COLO668 (cell line): Measurements from ENCODE around the gene GNAQ.
"Not testable (repeated sequence)": the region's sequence is repeated elsewhere in the genome, so short reads cannot be mapped to it uniquely, and the experiment has no call there.

Source experiments
- DNase-seq: peaks from one replicate; lab custom pipeline; 2025; ENCODE audit not compliant: unreplicated experiment; lab: John Stamatoyannopoulos, UW

Gene GNAQ

GRCh38 chr9:77708064-77708815, 323.4 kb downstream of the GNAQ start:
- DNase-seq = no peak

GRCh38 chr9:77707383-77708063, 324.1 kb downstream of the GNAQ start:
- DNase-seq = no peak

- DNase-seq = no peak
Observed at GRCh38 chr9:77705636-77706035, 326.0 kb downstream of the GNAQ start.

GRCh38 chr9:77702521-77703390, 328.9 kb downstream of the GNAQ start:
- not testable (repeated sequence) for DNase-seq

GRCh38 chr9:77697238-77697984, 334.2 kb downstream of the GNAQ start:
- DNase-seq = no peak

- not testable (repeated sequence) for DNase-seq
Observed at GRCh38 chr9:77690723-77691122, 340.9 kb downstream of the GNAQ start.

GRCh38 chr9:77690119-77690518, 341.5 kb downstream of the GNAQ start:
- DNase-seq = not testable (repeated sequence)

GRCh38 chr9:77687737-77688136, 343.9 kb downstream of the GNAQ start:
- peak; percentile 9 for DNase-seq

- no peak for DNase-seq
Observed at GRCh38 chr9:77680581-77680980, 351.0 kb downstream of the GNAQ start.

GRCh38 chr9:77679661-77680368, 351.8 kb downstream of the GNAQ start:
- no peak for DNase-seq

- DNase-seq = no peak
Observed at GRCh38 chr9:77679088-77679487, 352.5 kb downstream of the GNAQ start.

GRCh38 chr9:77677957-77678535, 353.6 kb downstream of the GNAQ start:
- DNase-seq = no peak

GRCh38 chr9:77677397-77677796, 354.2 kb downstream of the GNAQ start:
- DNase-seq = no peak

GRCh38 chr9:77673941-77674791, 357.4 kb downstream of the GNAQ start:
- DNase-seq = no peak

GRCh38 chr9:77672183-77672582, 359.4 kb downstream of the GNAQ start:
- DNase-seq = no peak

- DNase-seq = no peak
Observed at GRCh38 chr9:77667151-77667550, 364.5 kb downstream of the GNAQ start.
